SIG-M5 (cell line): Measurements from ENCODE around the gene MYO19.
"Not testable (repeated sequence)": the region's sequence is repeated elsewhere in the genome, so short reads cannot be mapped to it uniquely, and the experiment has no call there.

ENCODE experiments used
- DNase-seq: peaks from one replicate; lab custom pipeline; 2025; lab: John Stamatoyannopoulos, UW

MYO19 gene

GRCh38 chr17:36461330-36462110 is 73.1 kb downstream of the MYO19 start:
- no peak for DNase-seq

DNA sequence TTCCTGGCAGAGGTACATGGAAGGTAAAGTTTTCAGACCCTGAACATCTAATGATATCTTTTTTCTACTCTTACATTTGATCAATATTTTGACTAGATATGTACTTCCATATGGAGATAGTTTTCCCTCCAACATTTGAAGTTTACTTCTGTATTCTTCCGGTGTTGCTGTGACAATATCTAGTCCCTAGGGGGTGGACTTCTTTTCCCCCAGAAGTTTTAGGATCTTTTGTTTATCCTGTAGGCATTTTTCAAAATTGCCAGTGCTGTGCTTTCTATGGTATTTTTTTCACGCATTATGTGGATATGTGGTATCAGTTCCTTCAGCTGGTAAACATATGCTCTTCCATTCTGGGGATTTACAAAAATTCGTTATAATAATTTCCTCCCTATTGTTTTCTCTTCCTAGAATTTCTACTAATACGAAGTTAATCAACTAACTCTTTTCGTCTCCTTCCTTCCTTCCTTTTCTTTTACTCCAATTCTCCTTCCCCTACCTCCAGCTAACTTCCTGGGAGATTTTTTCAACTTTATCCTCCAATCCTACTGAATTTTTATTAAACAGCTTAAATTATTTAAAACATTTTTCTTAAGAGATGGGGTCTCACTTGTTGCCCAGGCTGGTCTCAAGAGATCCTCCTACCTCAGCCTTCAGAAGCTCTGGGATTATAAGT is 74.3 kb downstream of the MYO19 start:
- DNase-seq = no peak

DNA sequence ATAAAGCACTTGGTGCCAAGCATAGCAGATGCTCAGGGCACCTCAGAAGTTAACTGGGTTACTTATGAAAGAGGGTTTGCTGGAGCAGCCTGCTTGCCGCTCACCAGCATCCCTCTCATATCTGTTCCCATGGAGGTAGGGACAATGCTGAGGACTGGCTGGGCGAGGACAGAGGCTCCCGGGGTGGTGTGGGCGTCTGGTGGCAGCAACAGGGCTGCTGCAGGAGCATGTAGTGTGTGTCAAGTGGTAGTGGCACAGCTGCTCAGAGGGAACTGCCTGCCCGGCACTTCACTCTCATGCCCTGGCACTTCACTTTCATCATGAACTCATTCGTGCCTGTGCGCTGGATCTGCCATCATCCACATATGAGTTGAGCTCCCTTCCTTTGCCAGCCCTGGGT is 75.1 kb downstream of the MYO19 start:
- DNase-seq = no peak

- DNase-seq = no peak
Measured at GRCh38 chr17:36459045-36459444, 75.6 kb downstream of the MYO19 start.

DNA sequence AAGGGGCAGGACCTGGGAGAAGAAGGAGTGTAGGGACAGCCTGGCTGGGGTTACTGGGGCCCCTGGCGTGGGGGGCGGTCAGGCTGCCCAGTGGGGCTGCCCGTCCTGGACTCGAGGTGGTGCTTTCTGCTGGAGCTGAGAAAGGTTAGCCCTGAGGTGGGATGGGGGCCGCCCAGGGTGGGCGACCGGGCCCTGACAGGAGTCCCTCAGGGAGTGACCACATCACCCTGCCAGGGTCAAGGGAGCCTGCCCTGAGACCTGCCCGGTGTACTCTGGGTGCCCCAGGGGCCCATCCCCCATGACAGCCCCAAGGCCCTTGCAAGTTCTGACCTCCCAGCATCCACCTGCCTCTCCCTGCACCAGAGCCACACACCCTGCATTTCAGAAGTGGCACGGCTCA is 77.0 kb downstream of the MYO19 start:
- DNase-seq = not testable (repeated sequence)

DNA sequence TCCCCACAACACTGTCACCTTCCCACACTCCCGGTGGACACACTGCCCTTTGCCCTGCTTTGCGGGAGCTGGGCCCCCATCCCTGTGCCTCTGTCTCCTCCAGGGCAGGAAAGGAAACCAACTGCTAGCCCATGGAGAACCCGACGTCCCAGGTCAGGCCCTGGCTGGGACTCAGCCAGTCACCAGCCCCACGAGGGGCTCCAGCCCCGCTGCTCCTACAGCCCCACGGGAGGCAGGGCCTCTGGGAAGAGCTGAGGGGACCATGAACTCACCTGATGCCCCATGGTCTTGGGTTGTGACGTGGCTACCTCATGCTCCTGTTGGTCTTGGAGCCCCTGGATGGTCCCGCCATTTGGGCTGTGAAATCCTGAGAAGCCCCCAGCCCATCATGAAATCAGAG is 81.8 kb downstream of the MYO19 start:
- not testable (repeated sequence) for DNase-seq

- DNase-seq = not testable (repeated sequence)
Measured at GRCh38 chr17:36449997-36450396, 84.7 kb downstream of the MYO19 start.
